Measurements from ENCODE around the gene RANBP17. TPM values are rescaled to one million over a fixed set of nuclear protein-coding genes. Genes with fewer than 3 reads are reported as not detected.

Gene RANBP17
- total RNA-seq, 1 experiment from 2014 or later, result 14.5 TPM

GRCh38 chr5:170892196-170892595, 30.4 kb downstream of the RANBP17 start:
- Histone ChIP-seq H3K27me3 (ENCODE audit: insufficient read depth, low read depth) (no peaks in the 10 kb centered on the region), H3K36me3 (ENCODE audit: low read depth) (no peaks in the 10 kb centered on the region), H3K4me2 (no peak overlapping the region), H3K4me1 (replicated peaks; ENCODE audit: insufficient read depth) (no peaks in the 10 kb centered on the region), H2AFZ (no peak overlapping the region), H3K9me3 (ENCODE audit: insufficient read depth, low read depth) (no peaks in the 10 kb centered on the region), H3F3A (ENCODE audit: insufficient read depth, low read depth) (no peaks in the 10 kb centered on the region), H3K4me3 (no peak overlapping the region), H3K79me2 (ENCODE audit: low read depth) (no peaks in the 10 kb centered on the region), H4K20me1 (ENCODE audit: insufficient read depth) (no peaks in the 10 kb centered on the region), H3K9me2 (ENCODE audit: insufficient read depth) (no peaks in the 10 kb centered on the region), H3K27ac (no peak overlapping the region)
- TF ChIP-seq EZH2 (IDR thresholded peaks at IDR 0.05; ENCODE audit: low read depth), result no peak
- no peak for TF ChIP-seq CTCF (conservative IDR thresholded peaks at IDR 0.05)
- POLR2A ChIA-PET (ENCODE audit: unreplicated experiment), result no interaction called here
- no TSS peak for BruUV-seq (replicated peaks)
- intact Hi-C loops (cut with micrococcal nuclease; ENCODE audit: unreplicated experiment), result no loop called here
- CTCF ChIA-PET, result no interaction called here
- no peak for DNase-seq

- H3K27ac ChIP-seq, result no peak overlapping the region
- H3K4me1 ChIP-seq (replicated peaks; ENCODE audit: insufficient read depth), result no peaks in the 10 kb centered on the region
- H3K9me3 ChIP-seq (ENCODE audit: insufficient read depth, low read depth), result no peaks in the 10 kb centered on the region
- no peaks in the 10 kb centered on the region for H3F3A ChIP-seq (ENCODE audit: insufficient read depth, low read depth)
- no peak overlapping the region for H3K4me3 ChIP-seq
- no peak overlapping the region for H3K4me2 ChIP-seq
- no peaks in the 10 kb centered on the region for H3K36me3 ChIP-seq (ENCODE audit: low read depth)
- H2AFZ ChIP-seq, result no peak overlapping the region
- H4K20me1 ChIP-seq (ENCODE audit: insufficient read depth), result no peaks in the 10 kb centered on the region
- H3K9me2 ChIP-seq (ENCODE audit: insufficient read depth), result 0 out of 2 replicates have a peak, but pooled peaks cover 2% of the 10 kb centered on the region
- ChIA-PET CTCF (no interaction called here), POLR2A (ENCODE audit: unreplicated experiment) (no interaction called here)
- intact Hi-C loops (cut with micrococcal nuclease; ENCODE audit: unreplicated experiment), result no loop called here
- no peaks in the 10 kb centered on the region for H3K27me3 ChIP-seq (ENCODE audit: insufficient read depth, low read depth)
- no peak for DNase-seq
- 0 out of 2 replicates have a peak, but pooled peaks cover 5% of the 10 kb centered on the region for H3K79me2 ChIP-seq (ENCODE audit: low read depth)
- no peak for TF ChIP-seq CTCF (conservative IDR thresholded peaks at IDR 0.05)
- TF ChIP-seq EZH2 (IDR thresholded peaks at IDR 0.05; ENCODE audit: low read depth), result no peak
- no TSS peak for BruUV-seq (replicated peaks)
These were observed 32.8 kb downstream of the RANBP17 start for GRCh38 chr5:170894665-170895064.

DNA sequence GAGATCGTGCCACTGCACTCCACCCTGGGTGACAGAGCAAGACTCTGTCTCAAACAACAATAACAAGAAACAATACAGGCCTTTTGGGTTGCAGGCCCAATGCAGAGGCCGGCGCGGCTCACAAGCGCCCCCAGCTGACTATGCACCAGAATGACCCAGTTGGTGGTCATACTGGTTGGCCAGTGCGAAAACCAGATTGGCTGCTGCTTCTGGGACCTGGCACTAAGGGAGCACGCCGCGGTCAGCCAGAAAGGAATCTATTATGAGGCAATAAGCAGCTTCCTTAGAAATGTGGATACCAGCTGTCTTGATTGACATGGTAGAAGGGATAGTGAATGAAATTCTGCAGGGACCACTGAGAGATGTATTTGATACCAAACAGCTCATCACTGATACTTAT, 35.0 kb downstream of the RANBP17 start:
- BruUV-seq (replicated peaks), result no TSS peak
- no peak overlapping the region for H3K4me3 ChIP-seq
- ChIA-PET CTCF (no interaction called here), POLR2A (ENCODE audit: unreplicated experiment) (no interaction called here)
- no peak overlapping the region for H2AFZ ChIP-seq
- no peaks in the 10 kb centered on the region for H3K27me3 ChIP-seq (ENCODE audit: insufficient read depth, low read depth)
- no peaks in the 10 kb centered on the region for H3K9me3 ChIP-seq (ENCODE audit: insufficient read depth, low read depth)
- TF ChIP-seq EZH2 (IDR thresholded peaks at IDR 0.05; ENCODE audit: low read depth) (no peak), CTCF (conservative IDR thresholded peaks at IDR 0.05) (no peak; the same call in 1 of the 2 replicates)
- intact Hi-C loops (cut with micrococcal nuclease; ENCODE audit: unreplicated experiment), result no loop called here
- H3K4me1 ChIP-seq (replicated peaks; ENCODE audit: insufficient read depth), result no peaks in the 10 kb centered on the region
- H3K79me2 ChIP-seq (ENCODE audit: low read depth), result 0 out of 2 replicates have a peak, but pooled peaks cover 5% of the 10 kb centered on the region
- H4K20me1 ChIP-seq (ENCODE audit: insufficient read depth), result no peaks in the 10 kb centered on the region
- no peak overlapping the region for H3K27ac ChIP-seq
- H3K4me2 ChIP-seq, result no peak overlapping the region
- DNase-seq, result no peak
- H3K36me3 ChIP-seq (ENCODE audit: low read depth), result no peaks in the 10 kb centered on the region
- 0 out of 2 replicates have a peak, but pooled peaks cover 3% of the 10 kb centered on the region for H3K9me2 ChIP-seq (ENCODE audit: insufficient read depth)
- H3F3A ChIP-seq (ENCODE audit: insufficient read depth, low read depth), result no peaks in the 10 kb centered on the region

Measured in PC-9 (cell line).